Measurements from ENCODE around the gene SSTR1. TPM values are rescaled to one million over a fixed set of nuclear protein-coding genes. Genes with fewer than 3 reads are reported as not detected.

The SSTR1 gene
- total RNA-seq, 1 donor from 2014 or later = 4.4 TPM

DNA sequence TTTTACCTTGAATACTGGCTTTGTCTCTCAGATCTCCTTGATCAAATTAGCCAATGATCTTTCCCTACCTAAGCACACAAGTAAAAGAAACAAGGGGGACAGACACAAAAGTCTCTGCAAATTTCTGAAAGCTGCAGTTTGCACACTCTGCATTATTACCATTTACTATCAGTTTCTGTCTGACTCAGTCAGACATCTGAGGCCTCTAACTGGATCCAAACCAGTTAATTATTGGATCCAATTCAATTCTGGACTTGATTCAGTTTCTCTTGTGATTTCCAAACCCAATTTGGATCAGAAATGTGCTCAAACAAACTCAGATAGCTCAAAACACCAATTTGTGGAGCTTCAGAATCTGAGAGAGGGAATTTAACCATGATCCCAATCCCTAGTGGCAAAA, 16.6 kb downstream of the SSTR1 start:
- Mint-ChIP-seq H3K27ac (no peak overlapping the region), H3K36me3 (ENCODE audit: insufficient read depth) (no peaks in the 10 kb centered on the region), H3K4me3 (ENCODE audit: low read depth) (no peak overlapping the region), H3K27me3 (peaks cover 3% of the 10 kb centered on the region), H3K4me1 (ENCODE audit: low read depth) (no peaks in the 10 kb centered on the region), H3K9me3 (ENCODE audit: low read depth) (peaks cover 3% of the 10 kb centered on the region)
- TF ChIP-seq, protein P1, sequence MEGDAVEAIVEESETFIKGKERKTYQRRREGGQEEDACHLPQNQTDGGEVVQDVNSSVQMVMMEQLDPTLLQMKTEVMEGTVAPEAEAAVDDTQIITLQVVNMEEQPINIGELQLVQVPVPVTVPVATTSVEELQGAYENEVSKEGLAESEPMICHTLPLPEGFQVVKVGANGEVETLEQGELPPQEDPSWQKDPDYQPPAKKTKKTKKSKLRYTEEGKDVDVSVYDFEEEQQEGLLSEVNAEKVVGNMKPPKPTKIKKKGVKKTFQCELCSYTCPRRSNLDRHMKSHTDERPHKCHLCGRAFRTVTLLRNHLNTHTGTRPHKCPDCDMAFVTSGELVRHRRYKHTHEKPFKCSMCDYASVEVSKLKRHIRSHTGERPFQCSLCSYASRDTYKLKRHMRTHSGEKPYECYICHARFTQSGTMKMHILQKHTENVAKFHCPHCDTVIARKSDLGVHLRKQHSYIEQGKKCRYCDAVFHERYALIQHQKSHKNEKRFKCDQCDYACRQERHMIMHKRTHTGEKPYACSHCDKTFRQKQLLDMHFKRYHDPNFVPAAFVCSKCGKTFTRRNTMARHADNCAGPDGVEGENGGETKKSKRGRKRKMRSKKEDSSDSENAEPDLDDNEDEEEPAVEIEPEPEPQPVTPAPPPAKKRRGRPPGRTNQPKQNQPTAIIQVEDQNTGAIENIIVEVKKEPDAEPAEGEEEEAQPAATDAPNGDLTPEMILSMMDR (IDR thresholded peaks at IDR 0.05; ENCODE audit: unreplicated experiment) = no peak
- no peak for DNase-seq (ENCODE audit: low spot score, unreplicated experiment)

DNA sequence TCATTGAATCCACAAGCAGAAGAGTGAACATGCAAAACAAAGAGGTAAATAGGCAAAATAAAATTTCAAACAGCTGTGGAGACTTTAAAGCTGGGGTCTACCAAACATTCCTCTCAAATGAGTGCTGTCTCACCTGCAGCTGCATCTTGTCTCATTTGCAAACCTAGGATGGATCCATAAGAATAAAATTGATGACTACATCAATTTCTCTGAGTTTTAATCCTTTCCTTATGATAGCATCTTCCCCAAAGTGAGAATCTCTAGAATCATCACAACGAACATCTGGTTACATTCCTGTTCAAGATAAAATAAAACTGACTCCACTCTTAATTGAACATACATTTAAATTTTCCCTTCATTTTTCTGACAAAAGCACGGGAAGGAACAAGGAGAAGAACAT, 18.2 kb downstream of the SSTR1 start:
- Mint-ChIP-seq H3K4me1 (ENCODE audit: low read depth) (no peaks in the 10 kb centered on the region), H3K9me3 (ENCODE audit: low read depth) (peaks cover 3% of the 10 kb centered on the region), H3K27me3 (peaks cover 4% of the 10 kb centered on the region), H3K27ac (no peak overlapping the region), H3K4me3 (ENCODE audit: low read depth) (no peak overlapping the region), H3K36me3 (ENCODE audit: insufficient read depth) (no peaks in the 10 kb centered on the region)
- DNase-seq (ENCODE audit: low spot score, unreplicated experiment) = no peak
- TF ChIP-seq, protein P1 (IDR thresholded peaks at IDR 0.05; ENCODE audit: unreplicated experiment) = no peak

DNA sequence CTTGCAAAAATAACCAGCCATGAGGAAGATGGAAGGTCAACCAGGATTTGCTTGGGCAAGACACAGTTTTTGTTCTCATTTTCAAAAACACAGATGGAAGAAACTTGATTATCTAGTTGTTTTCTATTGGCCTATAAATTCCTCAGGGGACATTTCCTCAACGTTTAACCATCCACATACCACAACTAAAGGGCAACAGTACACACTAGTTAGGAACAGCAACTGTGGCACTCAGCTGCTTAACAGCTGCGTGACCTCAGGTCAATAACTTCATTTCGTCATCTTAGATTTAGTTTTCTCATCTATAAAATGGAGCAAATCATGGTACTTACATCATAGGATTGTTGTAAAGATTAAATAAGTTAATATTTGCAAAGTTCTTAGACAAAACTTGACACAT, 18.7 kb downstream of the SSTR1 start:
- H3K9me3 Mint-ChIP-seq (ENCODE audit: low read depth) = peaks cover 3% of the 10 kb centered on the region
- H3K4me3 Mint-ChIP-seq (ENCODE audit: low read depth) = no peak overlapping the region
- H3K4me1 Mint-ChIP-seq (ENCODE audit: low read depth) = no peaks in the 10 kb centered on the region
- DNase-seq (ENCODE audit: low spot score, unreplicated experiment) = no peak
- peaks cover 8% of the 10 kb centered on the region for H3K27me3 Mint-ChIP-seq
- TF ChIP-seq, protein P1 (IDR thresholded peaks at IDR 0.05; ENCODE audit: unreplicated experiment) = no peak
- H3K27ac Mint-ChIP-seq = no peak overlapping the region
- H3K36me3 Mint-ChIP-seq (ENCODE audit: insufficient read depth) = no peaks in the 10 kb centered on the region

DNA sequence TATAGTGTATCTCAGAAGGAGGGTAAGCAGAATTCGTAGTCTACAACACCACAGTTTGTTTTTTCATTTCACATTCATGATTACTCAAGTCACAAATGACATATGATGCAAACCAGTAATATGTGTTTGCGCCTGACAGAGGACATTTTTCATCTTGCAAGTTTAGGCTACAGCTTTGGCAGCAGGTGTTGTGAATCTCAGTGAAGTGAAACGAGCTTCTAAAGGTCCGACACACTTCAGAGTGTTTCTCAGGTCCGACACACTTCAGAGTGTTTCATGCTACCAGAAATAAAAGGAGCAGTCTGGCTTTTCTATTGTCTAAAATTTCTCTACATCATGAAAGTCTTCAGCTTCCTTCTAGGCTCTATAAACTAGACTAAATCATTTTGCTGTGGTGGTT, 25.5 kb downstream of the SSTR1 start:
- H3K4me1 Mint-ChIP-seq (ENCODE audit: low read depth) = no peaks in the 10 kb centered on the region
- no peaks in the 10 kb centered on the region for H3K36me3 Mint-ChIP-seq (ENCODE audit: insufficient read depth)
- no peak overlapping the region for H3K4me3 Mint-ChIP-seq (ENCODE audit: low read depth)
- no peaks in the 10 kb centered on the region for H3K9me3 Mint-ChIP-seq (ENCODE audit: low read depth)
- no peak for DNase-seq (ENCODE audit: low spot score, unreplicated experiment)
- no peak overlapping the region for H3K27ac Mint-ChIP-seq
- TF ChIP-seq, protein P1 (IDR thresholded peaks at IDR 0.05; ENCODE audit: unreplicated experiment) = no peak
- H3K27me3 Mint-ChIP-seq = peaks cover 15% of the 10 kb centered on the region

DNA sequence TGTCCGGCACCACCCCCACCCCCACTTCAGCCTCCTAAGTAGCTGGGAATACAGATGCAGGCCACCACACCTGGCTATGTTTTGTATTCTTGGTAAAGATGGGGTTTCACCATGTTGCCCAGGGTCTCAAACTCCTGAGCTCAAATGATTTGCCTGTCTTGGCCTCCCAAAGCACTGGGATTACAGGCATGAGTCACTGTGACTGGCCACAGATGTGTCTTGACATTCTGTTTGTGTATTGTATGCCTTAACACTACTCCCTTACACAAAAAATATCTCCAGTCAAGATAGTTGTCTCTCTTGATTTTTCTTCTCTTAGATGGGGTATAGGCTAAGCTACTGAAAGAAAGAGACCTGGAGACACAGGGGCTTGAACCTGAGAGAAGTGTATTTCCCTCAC, 30.6 kb downstream of the SSTR1 start:
- Mint-ChIP-seq H3K4me3 (ENCODE audit: low read depth) (no peak overlapping the region), H3K27ac (no peak overlapping the region)

More for the DNA sequence above, 30.6 kb downstream of the SSTR1 start:
- TF ChIP-seq, protein P1 (IDR thresholded peaks at IDR 0.05; ENCODE audit: unreplicated experiment) = no peak
- DNase-seq (ENCODE audit: low spot score, unreplicated experiment) = no peak
- Mint-ChIP-seq H3K27me3 (peaks cover 4% of the 10 kb centered on the region), H3K36me3 (ENCODE audit: insufficient read depth) (no peaks in the 10 kb centered on the region), H3K4me1 (ENCODE audit: low read depth) (no peaks in the 10 kb centered on the region), H3K9me3 (ENCODE audit: low read depth) (no peaks in the 10 kb centered on the region)

Measured in progenitor cell of endocrine pancreas (in vitro differentiated cells).